ENCODE results near the gene BAHCC1.

DNA sequence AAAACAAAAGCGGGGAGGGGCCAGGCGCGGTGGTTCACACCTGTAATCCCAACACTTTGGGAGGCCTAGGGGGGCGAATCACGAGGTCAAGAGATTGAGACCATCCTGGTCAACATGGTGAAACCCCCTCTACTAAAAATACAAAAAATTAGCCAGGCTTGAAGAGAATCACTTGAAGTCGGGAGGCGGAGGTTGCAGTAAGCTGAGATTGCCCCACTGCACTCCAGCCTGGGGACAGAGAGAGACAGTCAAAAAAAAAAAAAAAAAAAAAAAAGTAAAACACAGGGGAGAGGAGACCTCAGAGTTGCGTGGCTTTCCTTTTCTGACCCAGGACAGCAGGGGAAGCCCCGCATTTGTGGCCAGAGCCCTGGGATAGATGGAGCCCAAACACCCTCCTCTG lies 97.4 kb downstream of the BAHCC1 start:
- TF ChIP-seq CTCF (conservative IDR thresholded peaks at IDR 0.05; ENCODE audit: low read length) (no peak), EZH2phosphoT487 (IDR thresholded peaks at IDR 0.05; ENCODE audit: borderline replicate concordance) (no peak)
